OCI-LY3 (cell line): ENCODE measurements around the gene ZNF8.

Experiments
- H2AFZ ChIP-seq: fragments of 200-600, 300-600 bp; shearing (Covaris generic); 2 replicates; pipeline ENCODE4 v1.6.0; 2014; ENCODE audit warnings: antibody characterized with exemption, low read depth, low read length
- H3K27ac ChIP-seq: fragments of 200-600, 300-600 bp; sonication (generic); 2 replicates; pipeline ENCODE4 v1.5.1; 2014; ENCODE audit warnings: mild to moderate bottlenecking, low read length, moderate library complexity, mixed read lengths
- H3K27me3 ChIP-seq: fragments of 200-600, 300-600 bp; sonication (generic); 2 replicates; pipeline ENCODE4 v1.6.1; 2014; ENCODE audit warnings: low read depth, low read length, mixed read lengths
- H3K36me3 ChIP-seq: fragments of 200-600, 300-600 bp; sonication (generic); replicated peaks from 2 replicates; pipeline ENCODE3; 2014; ENCODE audit warnings: low read depth, low read length, mixed read lengths
- H3K4me1 ChIP-seq: fragments of 300-600, 200-600 bp; sonication (generic); 2 replicates; pipeline ENCODE4 v1.6.1; 2014; ENCODE audit warnings: low read length, mixed read lengths
- H3K4me2 ChIP-seq: fragments of 200-600, 300-600 bp; sonication (generic); 2 replicates; pipeline ENCODE4 v1.6.1; 2014; ENCODE audit warnings: low read length, mixed read lengths
- H3K4me3 ChIP-seq: fragments of 300-600, 200-600 bp; sonication (generic); 2 replicates; pipeline ENCODE4 v1.5.1; 2014; ENCODE audit warnings: antibody characterized with exemption, mild to moderate bottlenecking, low read length, moderate library complexity
- H3K79me2 ChIP-seq: fragments of 300-600, 200-600 bp; shearing (Covaris generic); 2 replicates; pipeline ENCODE4 v1.6.1; 2014; ENCODE audit warnings: mild to moderate bottlenecking, low read length, mixed read lengths
- H3K9ac ChIP-seq: fragments of 300-600, 200-600 bp; shearing (Covaris generic); 2 replicates; pipeline ENCODE4 v1.6.0; 2014; ENCODE audit warnings: mild to moderate bottlenecking, low read length, moderate library complexity
- H3K9me3 ChIP-seq: fragments of 200-600, 300-600 bp; shearing (Covaris generic); 2 replicates; pipeline ENCODE4 v1.6.1; 2014; ENCODE audit warnings: low read length, mixed read lengths; ENCODE audit not compliant: insufficient read depth
- H4K20me1 ChIP-seq: fragments of 200-600, 300-600 bp; sonication (generic); 2 replicates; pipeline ENCODE4 v1.6.1; 2016; ENCODE audit warnings: low read length, mixed read lengths; ENCODE audit not compliant: insufficient read depth
- EZH2phosphoT487 ChIP-seq: fragments of 200-600 bp; shearing (Covaris generic); IDR thresholded peaks from 2 replicates; pipeline ENCODE4 v1.6.1; 2018; ENCODE audit warnings: antibody characterized with exemption, mixed run types, low read depth
- TF ChIP-seq, protein P1 (sequence below): fragments of 200-600, 300-600 bp; sonication (generic); IDR thresholded peaks from 2 replicates; pipeline ENCODE4 v1.5.1; 2014; ENCODE audit warnings: antibody characterized with exemption, low read length, low read depth

ZNF8 gene

DNA sequence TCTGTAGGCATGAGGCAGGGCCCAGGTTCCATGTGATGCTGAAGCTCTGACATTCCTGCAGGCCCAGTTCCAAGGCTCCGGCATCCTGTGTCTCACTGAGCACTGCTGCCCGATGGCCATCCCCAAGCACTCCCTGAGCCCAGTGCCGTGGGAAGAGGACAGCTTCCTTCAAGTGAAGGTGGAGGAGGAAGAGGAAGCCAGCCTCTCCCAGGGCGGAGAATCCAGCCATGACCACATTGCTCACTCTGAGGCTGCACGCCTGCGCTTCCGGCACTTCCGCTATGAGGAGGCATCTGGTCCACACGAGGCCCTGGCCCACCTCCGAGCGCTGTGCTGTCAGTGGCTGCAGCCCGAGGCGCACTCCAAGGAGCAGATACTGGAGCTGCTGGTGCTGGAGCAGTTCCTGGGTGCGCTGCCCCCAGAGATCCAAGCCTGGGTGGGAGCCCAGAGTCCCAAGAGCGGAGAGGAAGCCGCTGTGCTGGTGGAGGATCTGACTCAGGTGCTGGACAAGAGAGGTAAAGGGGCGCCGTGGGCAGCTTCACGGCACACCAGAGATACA, 56.0 kb downstream of the ZNF8 start:
- Histone ChIP-seq H3K27me3 (no peaks in the 10 kb centered on the region), H3K4me3 (no peak overlapping the region), H3K27ac (no peak overlapping the region), H2AFZ (no peak overlapping the region), H3K9ac (no peak overlapping the region), H3K79me2 (no peaks in the 10 kb centered on the region), H3K36me3 (peaks cover 17% of the 10 kb centered on the region), H3K4me2 (no peak overlapping the region), H3K4me1 (no peaks in the 10 kb centered on the region), H3K9me3 (no peaks in the 10 kb centered on the region), H4K20me1 (no peaks in the 10 kb centered on the region)
- TF ChIP-seq, protein P1, sequence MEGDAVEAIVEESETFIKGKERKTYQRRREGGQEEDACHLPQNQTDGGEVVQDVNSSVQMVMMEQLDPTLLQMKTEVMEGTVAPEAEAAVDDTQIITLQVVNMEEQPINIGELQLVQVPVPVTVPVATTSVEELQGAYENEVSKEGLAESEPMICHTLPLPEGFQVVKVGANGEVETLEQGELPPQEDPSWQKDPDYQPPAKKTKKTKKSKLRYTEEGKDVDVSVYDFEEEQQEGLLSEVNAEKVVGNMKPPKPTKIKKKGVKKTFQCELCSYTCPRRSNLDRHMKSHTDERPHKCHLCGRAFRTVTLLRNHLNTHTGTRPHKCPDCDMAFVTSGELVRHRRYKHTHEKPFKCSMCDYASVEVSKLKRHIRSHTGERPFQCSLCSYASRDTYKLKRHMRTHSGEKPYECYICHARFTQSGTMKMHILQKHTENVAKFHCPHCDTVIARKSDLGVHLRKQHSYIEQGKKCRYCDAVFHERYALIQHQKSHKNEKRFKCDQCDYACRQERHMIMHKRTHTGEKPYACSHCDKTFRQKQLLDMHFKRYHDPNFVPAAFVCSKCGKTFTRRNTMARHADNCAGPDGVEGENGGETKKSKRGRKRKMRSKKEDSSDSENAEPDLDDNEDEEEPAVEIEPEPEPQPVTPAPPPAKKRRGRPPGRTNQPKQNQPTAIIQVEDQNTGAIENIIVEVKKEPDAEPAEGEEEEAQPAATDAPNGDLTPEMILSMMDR, result no peak
- TF ChIP-seq EZH2phosphoT487, result no peak

DNA sequence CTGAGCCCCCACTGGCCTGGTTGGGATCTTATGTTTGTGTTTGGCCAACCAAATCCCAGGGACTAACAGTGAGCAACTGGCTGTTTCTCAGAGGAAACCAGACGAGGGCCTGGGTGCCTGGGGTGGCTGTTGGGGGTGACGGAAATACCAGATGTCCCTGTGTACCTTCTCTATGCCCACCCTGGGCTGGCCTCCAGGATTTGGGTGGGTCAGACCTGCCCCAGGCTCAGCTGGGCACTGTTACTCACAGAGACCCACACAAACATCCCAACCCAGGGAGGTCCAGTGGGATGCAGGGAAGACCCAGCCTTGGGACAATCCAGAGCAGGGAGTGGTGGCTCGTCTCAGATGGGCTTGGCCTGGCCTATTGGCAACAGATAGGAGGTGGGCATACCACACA, 56.9 kb downstream of the ZNF8 start:
- TF ChIP-seq, protein P1, result no peak
- TF ChIP-seq EZH2phosphoT487, result no peak
- Histone ChIP-seq H4K20me1 (no peaks in the 10 kb centered on the region), H3K9ac (no peak overlapping the region), H3K27me3 (no peaks in the 10 kb centered on the region), H3K79me2 (no peaks in the 10 kb centered on the region), H2AFZ (no peak overlapping the region), H3K4me2 (no peak overlapping the region), H3K36me3 (peaks cover 17% of the 10 kb centered on the region), H3K4me1 (no peaks in the 10 kb centered on the region), H3K9me3 (no peaks in the 10 kb centered on the region), H3K27ac (no peak overlapping the region), H3K4me3 (no peak overlapping the region)

DNA sequence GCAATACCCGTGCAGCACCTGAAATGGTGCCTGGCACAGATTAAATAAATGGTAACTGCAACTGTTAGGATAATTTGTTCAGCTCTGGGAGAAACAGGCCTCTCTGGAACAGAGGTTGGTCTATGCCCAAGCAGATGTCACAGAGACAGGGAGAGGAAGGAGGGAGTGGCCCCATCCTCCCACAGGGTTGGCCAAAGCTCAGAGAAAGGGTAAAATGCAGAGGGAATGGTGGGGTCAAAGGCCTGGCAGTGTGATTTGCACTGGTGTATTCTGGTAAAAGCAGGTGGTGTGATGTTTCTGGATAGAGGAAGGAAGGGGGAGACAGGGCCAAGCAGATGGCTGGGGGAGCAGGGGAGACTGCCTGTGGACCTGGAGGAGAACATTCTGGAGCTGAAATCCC, 57.5 kb downstream of the ZNF8 start:
- Histone ChIP-seq H3K9ac (no peak overlapping the region), H3K27ac (no peak overlapping the region), H3K79me2 (no peaks in the 10 kb centered on the region), H3K36me3 (peaks cover 17% of the 10 kb centered on the region), H3K9me3 (no peaks in the 10 kb centered on the region), H3K4me2 (no peak overlapping the region), H3K4me1 (no peaks in the 10 kb centered on the region), H3K27me3 (no peaks in the 10 kb centered on the region), H3K4me3 (no peak overlapping the region), H2AFZ (no peak overlapping the region), H4K20me1 (no peaks in the 10 kb centered on the region)
- no peak for TF ChIP-seq EZH2phosphoT487
- TF ChIP-seq, protein P1, result no peak

DNA sequence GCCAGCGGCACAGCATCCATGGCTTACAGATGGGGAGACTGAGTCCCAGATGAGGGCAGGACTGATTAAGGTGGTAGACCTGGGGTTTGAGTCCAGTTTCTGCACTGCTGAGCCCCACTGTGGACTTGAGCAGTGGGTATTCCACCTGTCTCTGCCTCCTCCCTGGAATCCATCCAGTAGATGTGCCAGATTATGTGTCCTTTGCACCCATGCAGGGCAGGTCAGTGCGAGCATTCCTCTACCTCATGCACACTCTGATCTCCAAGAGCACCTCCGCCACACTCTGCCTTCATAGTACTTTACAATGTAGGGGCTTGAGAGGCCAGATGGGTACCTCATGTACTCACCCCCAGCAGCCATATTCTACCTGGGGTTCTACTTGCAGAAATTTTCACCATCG, 58.1 kb downstream of the ZNF8 start:
- Histone ChIP-seq H3K9me3 (no peaks in the 10 kb centered on the region), H2AFZ (no peak overlapping the region), H3K27me3 (no peaks in the 10 kb centered on the region), H3K4me3 (no peak overlapping the region), H3K36me3 (peaks cover 17% of the 10 kb centered on the region), H3K9ac (no peak overlapping the region), H3K4me1 (no peaks in the 10 kb centered on the region), H3K4me2 (no peak overlapping the region), H4K20me1 (no peaks in the 10 kb centered on the region), H3K27ac (no peak overlapping the region), H3K79me2 (no peaks in the 10 kb centered on the region)
- no peak for TF ChIP-seq EZH2phosphoT487
- TF ChIP-seq, protein P1, result no peak
